Brain microvascular endothelial cell (primary cell): ENCODE results near the gene TCIRG1.
"Not testable (repeated sequence)": the region's sequence is repeated elsewhere in the genome, so short reads cannot be mapped to it uniquely, and the experiment has no call there.

Experiments
- DNase-seq: peaks from one replicate; pipeline ENCODE4 v3.0.0-alpha.2; 2020
- H3K27ac ChIP-seq: fragments of 250-450 bp; sonication (Bioruptor Pico); 2 replicates; pipeline ENCODE4 v1.5.1; 2020; ENCODE audit warnings: mild to moderate bottlenecking, moderate library complexity
- H3K27me3 ChIP-seq: fragments of 250-450 bp; sonication (Bioruptor Pico); replicated peaks from 2 replicates; pipeline ENCODE4 v1.5.1; 2020; ENCODE audit warnings: mild to moderate bottlenecking
- H3K36me3 ChIP-seq: fragments of 250-450 bp; sonication (Bioruptor Pico); replicated peaks from 2 replicates; pipeline ENCODE4 v1.5.1; 2020; ENCODE audit warnings: mild to moderate bottlenecking
- H3K4me3 ChIP-seq: 2 replicates; pipeline ENCODE4 v1.5.1; 2011; ENCODE audit warnings: low read depth, mild to moderate bottlenecking, control low read depth, low read length, moderate library complexity
- in situ Hi-C: cut with HindIII; loops from 2 replicates; pipeline ENCODE4 v1.10.0; 2017; ENCODE audit warnings: low sequenced_read_pairs, low pct_ligation_motif_present
- TF ChIP-seq, protein P1 (sequence below): IDR thresholded peaks from 2 replicates; pipeline ENCODE4 v1.5.1; 2011; ENCODE audit warnings: low read depth, mild to moderate bottlenecking, moderate library complexity, low read length, control low read depth, inconsistent platforms; ENCODE audit errors: missing control alignments

Gene TCIRG1

DNA sequence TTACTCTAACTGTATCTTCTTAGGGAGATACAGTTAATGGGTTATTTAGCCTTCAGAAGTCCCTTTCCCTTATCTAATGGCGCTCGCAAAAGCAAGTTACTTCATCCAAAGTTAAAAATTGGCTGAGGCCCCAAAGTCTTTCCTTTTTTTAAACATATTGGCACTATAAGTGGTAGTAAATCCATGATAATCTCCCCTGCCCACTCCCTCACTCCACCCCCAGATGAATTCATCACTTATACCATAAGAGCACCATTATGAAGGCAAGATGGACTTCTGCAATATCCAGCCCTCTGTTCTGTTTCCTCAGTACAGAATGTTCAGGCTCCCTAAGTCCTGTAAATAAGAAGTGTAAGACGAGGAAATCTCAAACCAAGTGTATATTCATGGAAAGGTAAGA lies 44.7 kb downstream of the TCIRG1 start:
- Histone ChIP-seq H3K4me3 (no peak overlapping the region), H3K27me3 (no peaks in the 10 kb centered on the region), H3K27ac (no peak overlapping the region), H3K36me3 (no peaks in the 10 kb centered on the region)
- TF ChIP-seq, protein P1, sequence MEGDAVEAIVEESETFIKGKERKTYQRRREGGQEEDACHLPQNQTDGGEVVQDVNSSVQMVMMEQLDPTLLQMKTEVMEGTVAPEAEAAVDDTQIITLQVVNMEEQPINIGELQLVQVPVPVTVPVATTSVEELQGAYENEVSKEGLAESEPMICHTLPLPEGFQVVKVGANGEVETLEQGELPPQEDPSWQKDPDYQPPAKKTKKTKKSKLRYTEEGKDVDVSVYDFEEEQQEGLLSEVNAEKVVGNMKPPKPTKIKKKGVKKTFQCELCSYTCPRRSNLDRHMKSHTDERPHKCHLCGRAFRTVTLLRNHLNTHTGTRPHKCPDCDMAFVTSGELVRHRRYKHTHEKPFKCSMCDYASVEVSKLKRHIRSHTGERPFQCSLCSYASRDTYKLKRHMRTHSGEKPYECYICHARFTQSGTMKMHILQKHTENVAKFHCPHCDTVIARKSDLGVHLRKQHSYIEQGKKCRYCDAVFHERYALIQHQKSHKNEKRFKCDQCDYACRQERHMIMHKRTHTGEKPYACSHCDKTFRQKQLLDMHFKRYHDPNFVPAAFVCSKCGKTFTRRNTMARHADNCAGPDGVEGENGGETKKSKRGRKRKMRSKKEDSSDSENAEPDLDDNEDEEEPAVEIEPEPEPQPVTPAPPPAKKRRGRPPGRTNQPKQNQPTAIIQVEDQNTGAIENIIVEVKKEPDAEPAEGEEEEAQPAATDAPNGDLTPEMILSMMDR = no peak
- no peak for DNase-seq
- in situ Hi-C loops = no loop called here

DNA sequence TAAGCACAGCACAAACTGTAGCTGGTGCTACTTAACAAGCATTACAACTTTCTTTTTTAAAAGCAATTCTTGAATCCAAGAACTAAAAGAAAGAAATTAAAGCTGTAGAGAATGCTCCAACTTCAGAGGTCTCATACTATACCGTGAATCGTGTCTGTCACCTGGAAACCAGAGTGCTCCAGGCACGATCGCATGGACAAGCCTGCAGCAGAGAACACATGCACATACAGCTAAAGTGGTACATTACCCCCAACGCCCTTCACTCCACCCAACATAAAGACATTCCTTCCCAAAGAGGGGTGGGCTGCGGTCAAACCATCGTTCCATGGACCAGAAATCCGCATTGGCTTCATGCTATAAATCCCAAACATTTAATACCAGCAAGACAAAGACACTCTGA lies 50.9 kb downstream of the TCIRG1 start:
- in situ Hi-C loops = no loop called here

DNA sequence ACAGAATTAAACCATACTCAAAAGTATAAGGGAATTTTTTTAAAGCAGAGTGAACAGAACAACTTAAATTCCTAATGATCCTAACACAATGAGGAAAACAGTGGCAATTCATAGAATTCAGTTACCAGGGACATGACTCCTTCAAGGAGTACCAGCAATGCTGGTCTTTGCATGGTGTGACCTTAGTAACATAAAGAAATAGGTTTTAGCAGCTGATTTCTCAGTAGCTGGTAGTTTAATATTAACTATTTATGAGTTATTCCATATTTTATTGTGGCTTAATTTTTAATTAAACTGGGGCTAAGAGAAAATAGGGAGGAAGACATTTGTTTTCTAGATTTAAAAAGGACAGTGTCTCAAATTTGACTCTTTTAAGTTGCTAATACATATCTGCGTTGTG lies 51.5 kb downstream of the TCIRG1 start:
- DNase-seq = no peak
- TF ChIP-seq, protein P1 = no peak
- in situ Hi-C loops = no loop called here
- Histone ChIP-seq H3K27ac (no peak overlapping the region), H3K27me3 (no peaks in the 10 kb centered on the region), H3K36me3 (no peaks in the 10 kb centered on the region), H3K4me3 (no peak overlapping the region)

More for the DNA sequence above, 50.9 kb downstream of the TCIRG1 start:
- Histone ChIP-seq H3K27ac (no peak overlapping the region), H3K27me3 (no peaks in the 10 kb centered on the region), H3K4me3 (no peak overlapping the region), H3K36me3 (no peaks in the 10 kb centered on the region)
- TF ChIP-seq, protein P1 = no peak
- no peak for DNase-seq

DNA sequence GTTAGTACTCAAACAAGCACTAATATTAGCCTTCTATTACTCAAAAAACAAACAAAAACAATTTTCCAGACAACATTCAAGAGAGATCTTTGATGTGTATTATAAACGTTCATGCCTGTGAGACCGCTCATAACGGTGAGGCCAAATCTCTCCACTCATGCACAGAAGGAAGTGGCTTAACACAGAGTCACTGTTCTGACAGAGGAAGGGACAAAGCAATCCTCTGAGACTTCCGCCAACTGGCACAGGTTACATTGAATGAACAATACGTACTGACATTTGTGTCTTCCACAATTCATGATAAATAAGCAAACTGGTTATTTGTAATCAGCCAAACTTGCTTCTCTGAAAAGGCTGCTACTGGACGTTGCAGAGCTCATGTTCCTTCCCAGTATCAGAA lies 51.9 kb downstream of the TCIRG1 start:
- H3K27ac ChIP-seq = no peak overlapping the region
- in situ Hi-C loops = no loop called here
- no peaks in the 10 kb centered on the region for H3K36me3 ChIP-seq
- DNase-seq = peak; percentile 6
- TF ChIP-seq, protein P1 = no peak
- H3K27me3 ChIP-seq = no peaks in the 10 kb centered on the region
- no peak overlapping the region for H3K4me3 ChIP-seq

DNA sequence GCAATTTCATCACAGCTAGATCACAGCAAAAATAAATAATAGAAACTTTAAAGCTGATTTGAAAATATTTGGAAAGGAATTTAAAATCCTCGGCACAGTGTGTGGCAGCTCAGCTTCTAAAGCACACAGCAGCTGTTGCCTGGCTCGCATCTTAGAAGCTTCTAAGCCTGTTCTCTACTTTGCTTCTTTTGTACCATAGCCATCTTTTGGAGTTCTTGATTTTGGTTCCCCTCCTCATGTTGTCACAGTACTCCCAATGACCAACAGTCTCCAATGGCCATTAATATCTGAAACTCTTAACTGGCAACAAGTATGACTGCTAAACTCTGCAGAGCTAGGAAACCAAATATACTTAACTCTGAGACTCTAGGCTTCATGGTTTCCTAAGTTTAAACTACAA lies 53.6 kb downstream of the TCIRG1 start:
- Histone ChIP-seq H3K27ac (no peak overlapping the region), H3K27me3 (no peaks in the 10 kb centered on the region), H3K36me3 (no peaks in the 10 kb centered on the region), H3K4me3 (no peak overlapping the region)
- TF ChIP-seq, protein P1 = no peak
- DNase-seq = no peak
- in situ Hi-C loops = no loop called here

DNA sequence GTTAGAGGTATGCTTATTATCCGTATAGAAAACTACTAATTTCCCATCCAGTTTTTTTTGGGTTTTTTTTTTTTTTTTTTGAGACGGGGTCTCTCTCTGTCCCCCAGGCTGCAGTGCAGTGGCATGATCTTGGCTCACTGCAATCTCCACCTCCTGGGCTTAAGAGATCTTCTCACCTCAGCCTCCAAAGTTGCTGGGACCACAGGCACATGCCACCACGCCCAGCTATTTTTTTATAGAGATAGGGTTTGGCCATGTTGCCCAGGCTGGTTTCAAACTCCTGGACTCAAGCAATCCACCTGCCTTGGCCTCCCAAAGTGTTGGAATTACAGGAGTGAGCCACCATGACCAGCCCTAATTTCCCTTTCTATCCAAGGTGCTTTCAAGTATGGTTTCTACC lies 54.1 kb downstream of the TCIRG1 start:
- H3K27ac ChIP-seq, in situ Hi-C loops, DNase-seq, H3K27me3 ChIP-seq, H3K36me3 ChIP-seq, H3K4me3 ChIP-seq: not testable (repeated sequence)

DNA sequence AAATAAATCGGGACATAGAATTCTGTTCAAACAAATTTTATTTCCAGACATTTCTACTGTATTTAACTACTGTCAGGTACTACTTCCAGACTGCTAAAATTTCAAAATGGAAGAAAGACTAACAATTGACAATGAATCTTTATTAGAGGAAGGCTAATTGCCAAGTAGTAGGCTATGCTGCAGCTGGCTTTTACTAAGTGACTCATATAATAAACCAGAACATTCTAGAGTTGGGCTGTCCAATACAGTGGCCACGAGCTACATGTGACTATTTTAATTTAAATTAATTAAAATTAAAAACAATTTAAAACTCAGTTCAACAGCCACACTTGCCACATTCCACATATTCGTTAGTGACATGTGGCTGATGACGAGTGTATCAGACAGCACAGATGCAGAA lies 54.7 kb downstream of the TCIRG1 start:
- in situ Hi-C loops = no loop called here
- no peak for DNase-seq
- H3K27ac ChIP-seq = no peak overlapping the region
- H3K4me3 ChIP-seq = no peak overlapping the region
- no peaks in the 10 kb centered on the region for H3K36me3 ChIP-seq
- H3K27me3 ChIP-seq = no peaks in the 10 kb centered on the region
- TF ChIP-seq, protein P1 = no peak
